ENCODE results near the gene RNF38. TPM values are rescaled to one million over a fixed set of nuclear protein-coding genes. Genes with fewer than 3 reads are reported as not detected.

RNF38 gene
- total and polyA plus RNA-seq, 2 donors (not counting 3 experiments of a cell fraction or from before 2014, with no cell fraction given) = 36.7 to 47.2 TPM

- Histone ChIP-seq H4K20me1 (replicated peaks; ENCODE audit: control insufficient read depth, extremely low read depth, insufficient read depth, low read length) (no peaks in the 10 kb centered on the region), H3K4me3 (replicated peaks in 1 of 3; ENCODE audit: insufficient read depth in 1 of 3, low read depth in 1 of 3, low read length in 3 of 3) (no peak overlapping the region), H3K27me3 (ENCODE audit: control insufficient read depth in 2 of 2, insufficient read depth in 2 of 2, low read length in 2 of 2) (no peaks in the 10 kb centered on the region), H3K9me3 (replicated peaks; ENCODE audit: control insufficient read depth, insufficient read depth, low read length) (no peaks in the 10 kb centered on the region), H3K79me2 (ENCODE audit: control insufficient read depth, insufficient read depth, low read length) (no peaks in the 10 kb centered on the region), H3K4me1 (ENCODE audit: control insufficient read depth, extremely low read depth, insufficient read depth, low read length) (peaks cover 4% of the 10 kb centered on the region), H3K4me2 (ENCODE audit: insufficient read depth, low read length) (no peak overlapping the region), H3K27ac (ENCODE audit: insufficient read depth, low read depth, low read length) (no peak overlapping the region), H2AFZ (ENCODE audit: low read depth, low read length) (no peak overlapping the region), H3K9me1 (replicated peaks; ENCODE audit: control insufficient read depth, extremely low read depth, insufficient read depth, low read length) (no peaks in the 10 kb centered on the region), H3K9ac (replicated peaks; ENCODE audit: extremely low read depth, insufficient read depth, low read length) (no peak overlapping the region), H3K36me3 (ENCODE audit: control insufficient read depth in 2 of 2, extremely low read depth in 1 of 2, insufficient read depth in 2 of 2, low read length in 2 of 2) (no peaks in the 10 kb centered on the region)
- dilution Hi-C loops (cut with MboI; ENCODE audit: extremely low pct_ligation_motif_present, low sequenced_read_pairs) (no loop called here), intact Hi-C loops (cut with micrococcal nuclease) (no loop called here)
- FAIRE-seq = no peak
- DNase-seq (ENCODE audit: low read depth, low spot score) = no peak
- BruUV-seq (replicated peaks) = no TSS peak
- TF ChIP-seq GATA2 (IDR thresholded peaks at IDR 0.05; ENCODE audit: insufficient read depth, insufficient read length, low read depth, low read length) = no peak
- TF ChIP-seq MYC (IDR thresholded peaks at IDR 0.05; ENCODE audit: low read depth, low read length) = no peak
- TF ChIP-seq FOS (IDR thresholded peaks at IDR 0.05; ENCODE audit: borderline replicate concordance, insufficient read depth, low read length) = no peak
- TF ChIP-seq MAX (IDR thresholded peaks at IDR 0.05; ENCODE audit: insufficient read depth, insufficient read length) = no peak
- TF ChIP-seq CTCF (IDR thresholded peaks at IDR 0.05; ENCODE audit: extremely low read depth in 1 of 2, insufficient read depth in 1 of 2, low read depth in 1 of 2, low read length in 2 of 2) = no peak
- TF ChIP-seq POLR2AphosphoS5 (IDR thresholded peaks at IDR 0.05; ENCODE audit: insufficient read depth, low read depth, low read length) = no peak
- TF ChIP-seq EZH2 (IDR thresholded peaks at IDR 0.05; ENCODE audit: borderline replicate concordance, low read depth, low read length, severe bottlenecking) = no peak
- TF ChIP-seq POLR2A (IDR thresholded peaks at IDR 0.05; ENCODE audit: low read depth, low read length) = no peak
- TF ChIP-seq JUN (IDR thresholded peaks at IDR 0.05; ENCODE audit: borderline replicate concordance, insufficient read depth, insufficient read length, low read depth) = no peak
- CTCF ChIA-PET = no interaction called here
- POLR2A ChIA-PET = no interaction called here
These were observed 107.4 kb downstream of the RNF38 start for GRCh38 chr9:36292641-36293040.
